Mammary epithelial cell (primary cell): Measurements from ENCODE around the gene WNT11.

Experiments used
- CTCF ChIP-seq, 2 donors: IDR thresholded peaks in 1 of 2; conservative IDR thresholded peaks in 1 of 2; 2 replicates each; pipeline ENCODE4 v1.5.1; 2011 to 2012; ENCODE audit warnings: inconsistent platforms in 2 of 2, low read length in 2 of 2, mild to moderate bottlenecking in 2 of 2, control low read depth in 1 of 2, low read depth in 1 of 2; ENCODE audit not compliant: insufficient read depth in 1 of 2; ENCODE audit errors: extremely low read depth in 1 of 2
- EZH2 ChIP-seq: IDR thresholded peaks from 2 replicates; pipeline ENCODE4 v1.6.1; 2012; ENCODE audit warnings: low read length, inconsistent platforms, borderline replicate concordance

GRCh38 chr11:76206077-76206326 is 300 bp downstream of the WNT11 start:
- no peak for TF ChIP-seq CTCF (conservative IDR thresholded peaks at IDR 0.05 in 1 of 2, IDR thresholded peaks at IDR 0.05 in 1 of 2; ENCODE audit: extremely low read depth in 1 of 2, insufficient read depth in 1 of 2, low read depth in 1 of 2, low read length in 2 of 2)
- TF ChIP-seq EZH2: no peak
